ENCODE results near the gene WDR19.

DNA sequence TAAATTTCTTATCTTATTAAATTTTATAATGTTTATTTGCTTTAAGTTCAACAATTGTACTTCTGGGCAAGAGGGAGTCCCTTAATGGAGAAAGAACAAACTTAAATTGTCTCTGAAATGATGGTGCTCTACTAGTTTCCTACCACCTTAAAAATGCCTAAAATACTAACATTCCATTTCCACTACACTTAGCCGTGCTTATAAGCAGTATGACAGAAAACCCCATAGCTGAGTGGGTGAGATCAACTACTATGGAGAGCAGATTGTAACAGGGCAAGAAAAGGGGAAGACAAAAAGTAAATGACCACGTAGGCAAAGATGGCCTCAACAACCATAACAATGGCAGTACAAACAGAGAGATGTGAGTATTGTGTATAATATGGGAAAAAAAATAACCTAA is 148.9 kb downstream of the WDR19 start:
- TF ChIP-seq CTCF (IDR thresholded peaks at IDR 0.05; ENCODE audit: low read length) (no peak), EZH2 (IDR thresholded peaks at IDR 0.05; ENCODE audit: borderline replicate concordance, low read length) (no peak)
